HG03558 (cell line): ENCODE results near the gene ASPG.

Experiments used
- ATAC-seq: cut with Tn5 transposase; IDR thresholded peaks from one replicate; pipeline ENCODE4 v1.9.1; 2021; ENCODE audit warnings: moderate number of reproducible peaks; ENCODE audit not compliant: unreplicated experiment; ENCODE audit errors: extremely low read depth

Gene ASPG

DNA sequence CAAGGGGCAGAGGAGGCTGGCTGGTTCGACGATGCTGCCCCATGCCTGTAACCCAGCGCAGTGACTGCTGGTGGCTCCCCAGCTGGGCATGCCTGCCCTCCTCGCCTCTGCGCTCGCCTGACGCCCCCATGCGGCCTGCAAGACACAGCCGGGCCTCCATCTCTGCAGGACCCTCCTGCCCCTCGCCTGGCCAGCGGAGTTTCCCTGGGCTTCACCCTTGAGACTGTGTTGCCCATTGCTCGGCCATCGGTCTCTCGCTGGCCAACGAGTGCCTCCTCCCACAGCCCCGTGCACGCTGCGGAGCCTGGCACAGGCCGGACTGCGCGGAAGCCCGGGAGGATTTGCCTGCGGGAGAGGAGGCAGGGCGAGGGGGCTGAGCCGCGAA, 17.6 kb downstream of the ASPG start:
- no peak for ATAC-seq

- ATAC-seq = no peak
These were observed 18.1 kb downstream of the ASPG start for GRCh38 chr14:104103446-104104075.

- ATAC-seq = no peak
These were observed 18.8 kb downstream of the ASPG start for GRCh38 chr14:104104076-104104901.

DNA sequence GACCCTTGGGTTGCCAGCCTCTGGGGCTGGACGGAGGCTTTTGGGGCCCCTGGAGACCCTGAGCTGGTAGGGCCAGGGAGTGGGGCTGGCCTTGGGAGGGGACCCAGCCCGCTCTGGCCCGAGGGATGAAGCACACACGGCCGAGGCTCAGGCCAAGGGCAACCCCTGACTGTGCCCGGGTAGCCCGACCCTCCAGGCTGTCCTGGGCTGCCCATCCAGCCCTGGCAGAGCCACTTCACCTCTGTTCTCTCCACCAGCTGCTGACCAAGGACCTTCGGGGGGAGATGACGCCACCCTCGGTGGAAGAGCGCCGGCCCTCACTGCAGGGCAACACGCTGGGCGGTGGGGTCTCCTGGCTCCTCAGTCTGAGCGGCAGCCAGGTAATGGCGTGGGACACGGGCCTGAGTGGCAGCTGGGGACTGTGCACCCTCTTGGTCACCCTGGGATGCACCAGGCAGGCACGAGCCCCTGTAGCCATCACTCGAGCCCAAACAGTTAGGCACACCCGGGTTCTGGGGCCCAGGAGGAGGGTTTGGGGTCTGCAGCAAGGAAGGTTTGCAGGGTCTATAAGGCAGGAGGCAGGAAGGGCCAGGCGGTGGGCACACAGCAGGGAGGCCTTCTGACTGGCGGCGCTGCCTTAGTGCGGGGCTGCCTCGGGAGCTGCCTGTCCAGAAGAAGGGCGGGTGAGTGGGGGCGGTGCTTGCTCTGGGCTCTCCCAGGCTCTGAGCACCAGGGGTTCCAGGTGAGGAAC, 19.7 kb downstream of the ASPG start:
- no peak for ATAC-seq

DNA sequence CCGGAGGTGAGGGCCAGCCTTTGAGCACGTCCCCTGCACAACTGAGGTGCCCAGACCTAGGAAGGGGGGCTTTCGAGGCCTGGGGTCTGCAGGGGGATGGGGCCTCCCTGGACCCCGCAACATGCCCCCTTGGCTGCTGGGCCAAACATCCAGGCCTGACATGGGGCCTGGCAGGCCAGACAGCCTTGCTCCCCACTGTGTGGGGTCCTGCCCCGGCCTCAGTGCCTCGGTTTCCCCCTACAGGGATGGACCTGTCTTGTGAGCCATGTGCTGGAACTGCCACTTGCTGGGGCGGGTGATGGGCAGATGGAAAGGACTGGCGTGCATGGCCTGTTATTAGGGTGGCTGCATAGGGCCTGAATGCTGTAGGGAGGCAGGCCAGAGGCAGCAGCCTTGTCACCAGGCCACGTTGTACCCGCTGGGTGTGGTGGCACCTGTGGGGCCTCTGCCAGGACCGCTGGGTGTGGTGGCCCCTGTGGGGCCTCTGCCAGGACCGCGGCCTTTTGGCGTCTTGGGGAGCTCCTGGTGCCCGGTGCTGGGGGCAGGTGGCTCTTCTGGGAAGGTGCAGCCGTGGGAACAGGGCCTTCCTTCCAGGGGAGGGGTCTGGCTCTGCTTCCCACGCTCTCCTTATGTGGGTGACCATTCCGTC, 20.4 kb downstream of the ASPG start:
- no peak for ATAC-seq

GRCh38 chr14:104106471-104106991, 21.0 kb downstream of the ASPG start:
- ATAC-seq = no peak

DNA sequence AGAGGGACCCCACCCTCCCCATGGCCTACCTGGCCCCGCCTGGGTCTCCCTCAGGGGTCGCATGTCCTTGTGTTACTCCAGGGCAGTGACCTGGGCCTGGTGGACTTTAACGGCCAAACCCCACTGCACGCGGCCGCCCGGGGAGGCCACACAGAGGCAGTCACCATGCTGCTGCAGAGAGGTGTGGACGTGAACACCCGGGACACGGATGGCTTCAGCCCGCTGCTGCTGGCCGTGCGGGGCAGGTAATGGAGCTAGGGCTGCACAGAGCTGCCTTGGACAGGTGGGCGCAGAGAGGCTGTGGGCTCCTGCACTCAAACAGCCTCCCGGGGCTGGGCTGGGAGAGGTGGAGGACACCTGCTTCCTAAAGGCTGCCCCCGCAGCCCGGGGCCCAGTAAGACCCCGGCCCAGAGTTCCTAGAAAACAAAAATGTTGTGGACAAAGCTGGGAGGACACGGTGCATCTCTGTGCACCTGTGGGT, 21.6 kb downstream of the ASPG start:
- ATAC-seq = no peak

DNA sequence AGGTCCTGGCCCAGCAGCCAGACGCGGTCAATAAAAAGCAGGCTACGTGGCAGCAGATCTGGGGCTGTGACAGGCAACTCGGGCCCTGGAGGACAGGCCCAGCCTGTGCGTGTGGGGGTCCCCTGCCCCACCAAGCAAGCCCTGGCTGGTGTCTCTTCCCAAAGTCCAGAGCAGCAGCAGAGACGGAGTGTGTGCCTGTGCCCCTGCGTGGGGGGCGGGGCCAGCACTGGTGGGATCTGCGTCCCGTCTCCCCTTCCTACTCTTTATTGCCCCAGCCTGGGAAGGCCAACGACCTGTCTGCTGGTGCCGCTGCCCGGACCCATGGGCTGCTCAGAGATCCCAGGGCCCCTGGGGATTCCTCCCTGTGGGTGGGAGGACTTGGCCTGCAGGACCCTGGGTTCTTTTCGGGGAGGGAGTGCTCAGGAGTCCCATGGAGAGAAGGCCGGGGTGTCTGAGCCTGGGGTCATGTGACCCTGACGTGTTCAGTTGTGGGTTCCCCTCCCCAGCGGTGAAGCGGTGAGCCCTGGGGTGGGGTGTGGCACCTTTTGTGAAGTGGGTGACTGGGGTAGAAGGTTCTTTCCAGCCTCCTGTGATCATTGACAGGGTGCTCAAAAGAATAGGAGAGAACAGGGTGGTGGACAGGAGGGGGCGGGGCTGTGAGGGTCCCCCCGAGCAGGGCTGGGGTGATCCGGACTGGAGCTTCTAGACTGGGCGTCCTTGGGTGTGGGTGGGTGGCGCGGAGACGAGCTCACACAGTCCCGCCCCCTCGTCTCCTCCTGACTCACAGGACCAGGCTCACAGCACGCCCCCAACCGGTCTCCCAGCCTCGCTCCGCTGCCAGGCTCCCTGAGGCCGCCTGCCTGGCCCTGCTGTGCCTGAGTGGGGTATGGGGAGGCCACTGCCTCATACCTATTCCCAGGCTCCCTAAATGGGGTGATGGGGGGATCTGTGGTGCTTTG, 22.4 kb downstream of the ASPG start:
- ATAC-seq = no peak

DNA sequence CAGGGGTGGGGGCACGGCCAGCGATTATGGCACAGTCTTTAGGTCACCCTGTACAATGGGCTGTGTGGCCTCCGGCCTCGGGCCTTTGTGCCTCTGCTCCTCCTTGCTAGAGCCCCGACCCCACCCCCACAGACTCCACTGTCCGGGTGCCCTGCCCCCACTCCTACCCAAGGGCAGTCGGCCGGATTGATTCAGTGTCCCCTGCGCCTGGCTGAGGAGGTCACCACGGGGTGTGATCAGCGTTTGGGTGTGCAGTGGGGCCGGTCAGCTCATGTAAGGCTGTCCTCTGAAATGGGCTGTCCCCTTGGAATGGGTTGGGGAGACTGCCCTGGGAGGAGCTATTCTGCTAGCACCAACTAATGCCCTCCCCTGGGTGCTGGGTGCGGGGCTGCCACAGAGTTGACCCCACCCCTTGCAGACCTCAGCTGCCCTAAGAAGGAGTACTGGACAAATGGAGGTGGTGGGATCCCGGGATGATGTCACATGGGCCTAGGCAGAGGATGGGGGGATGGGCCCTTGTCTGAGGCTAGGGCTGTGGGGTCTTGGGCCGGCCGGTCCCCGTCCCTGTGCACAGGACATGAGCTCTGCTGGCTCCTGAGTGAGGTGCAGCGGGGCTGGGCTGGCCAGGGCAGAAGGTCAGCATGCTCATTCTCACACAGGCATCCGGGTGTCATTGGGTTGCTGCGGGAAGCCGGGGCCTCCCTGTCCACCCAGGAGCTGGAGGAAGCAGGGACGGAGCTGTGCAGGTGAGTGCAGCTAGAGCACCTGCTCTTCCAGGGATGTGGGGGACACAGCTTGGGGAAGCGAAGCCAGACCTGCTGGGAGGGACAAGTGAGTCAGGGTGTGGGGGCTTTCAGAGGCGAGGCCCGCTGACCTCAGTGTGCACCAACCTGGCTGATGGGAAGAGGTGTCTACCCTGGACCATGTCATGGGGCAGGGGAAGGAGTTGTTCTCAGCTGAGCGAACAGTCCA, 23.4 kb downstream of the ASPG start:
- ATAC-seq = no peak

DNA sequence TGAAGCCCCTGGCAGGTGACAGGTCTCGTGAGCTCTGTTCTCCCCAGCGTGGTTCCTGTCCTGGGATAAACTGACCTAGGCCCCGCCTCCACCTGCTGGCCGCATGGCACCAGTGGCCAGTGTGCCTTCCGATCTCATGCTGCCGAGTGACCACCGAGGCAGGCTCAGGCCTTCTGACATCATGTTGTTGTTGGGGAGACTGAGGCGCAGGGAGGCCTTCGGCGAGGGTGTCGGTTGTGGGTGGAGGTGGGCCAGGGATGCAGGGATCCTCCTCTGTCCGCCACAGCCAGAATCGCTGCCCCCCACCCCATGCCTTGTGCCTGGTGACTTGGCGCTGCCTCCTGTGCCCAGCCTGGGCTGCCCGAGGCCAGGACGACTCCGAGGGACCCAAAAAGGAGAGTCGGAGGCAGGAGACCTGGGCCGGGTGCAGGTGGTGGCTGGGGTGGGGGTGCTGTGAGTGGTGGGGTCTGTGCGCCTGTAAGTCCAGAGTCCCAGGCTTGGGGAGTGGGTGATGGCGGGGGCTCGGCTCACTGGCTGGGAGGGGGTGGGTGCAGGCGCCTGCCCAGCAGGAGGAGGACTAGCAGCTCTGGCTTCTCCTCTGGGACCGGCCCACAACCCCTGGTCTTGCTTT, 24.3 kb downstream of the ASPG start:
- no peak for ATAC-seq

GRCh38 chr14:104110491-104111209, 25.1 kb downstream of the ASPG start:
- ATAC-seq = no peak

DNA sequence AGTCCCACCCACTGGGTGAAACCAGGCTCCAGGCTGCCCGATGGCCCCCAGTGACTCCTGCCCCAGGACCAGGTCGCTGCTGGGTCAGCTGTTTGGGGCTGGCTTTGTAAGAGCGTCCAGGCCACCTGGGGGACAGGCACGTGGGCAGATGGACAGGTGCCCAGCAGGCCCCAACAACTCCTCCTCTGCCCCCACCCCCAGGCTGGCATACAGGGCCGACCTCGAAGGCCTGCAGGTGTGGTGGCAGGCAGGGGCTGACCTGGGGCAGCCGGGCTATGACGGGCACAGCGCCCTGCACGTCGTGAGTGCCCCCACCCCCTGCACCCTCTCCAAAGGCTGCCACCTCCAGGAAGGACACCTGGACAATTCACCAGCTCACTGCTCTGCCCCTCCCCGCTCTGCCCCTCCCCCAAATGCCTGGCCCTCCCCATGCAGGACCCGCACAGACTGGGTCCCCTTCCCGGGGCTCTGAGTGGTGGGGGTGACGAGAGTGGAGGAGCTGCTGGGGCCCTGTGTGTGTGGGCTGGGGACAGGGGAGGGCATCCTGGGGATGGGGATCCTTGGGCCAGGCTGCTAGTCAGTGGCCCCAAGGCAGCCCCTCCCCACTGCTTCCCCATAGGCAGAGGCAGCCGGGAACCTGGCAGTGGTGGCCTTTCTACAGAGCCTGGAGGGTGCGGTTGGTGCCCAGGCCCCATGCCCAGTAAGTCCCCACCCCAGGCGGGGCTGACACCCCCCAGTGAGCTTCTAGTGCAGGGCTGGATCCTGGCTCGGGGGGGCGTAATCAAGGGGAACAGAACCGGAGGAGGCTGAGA, 26.0 kb downstream of the ASPG start:
- ATAC-seq = no peak

- no peak for ATAC-seq
These were observed 26.6 kb downstream of the ASPG start for GRCh38 chr14:104112113-104112505.

DNA sequence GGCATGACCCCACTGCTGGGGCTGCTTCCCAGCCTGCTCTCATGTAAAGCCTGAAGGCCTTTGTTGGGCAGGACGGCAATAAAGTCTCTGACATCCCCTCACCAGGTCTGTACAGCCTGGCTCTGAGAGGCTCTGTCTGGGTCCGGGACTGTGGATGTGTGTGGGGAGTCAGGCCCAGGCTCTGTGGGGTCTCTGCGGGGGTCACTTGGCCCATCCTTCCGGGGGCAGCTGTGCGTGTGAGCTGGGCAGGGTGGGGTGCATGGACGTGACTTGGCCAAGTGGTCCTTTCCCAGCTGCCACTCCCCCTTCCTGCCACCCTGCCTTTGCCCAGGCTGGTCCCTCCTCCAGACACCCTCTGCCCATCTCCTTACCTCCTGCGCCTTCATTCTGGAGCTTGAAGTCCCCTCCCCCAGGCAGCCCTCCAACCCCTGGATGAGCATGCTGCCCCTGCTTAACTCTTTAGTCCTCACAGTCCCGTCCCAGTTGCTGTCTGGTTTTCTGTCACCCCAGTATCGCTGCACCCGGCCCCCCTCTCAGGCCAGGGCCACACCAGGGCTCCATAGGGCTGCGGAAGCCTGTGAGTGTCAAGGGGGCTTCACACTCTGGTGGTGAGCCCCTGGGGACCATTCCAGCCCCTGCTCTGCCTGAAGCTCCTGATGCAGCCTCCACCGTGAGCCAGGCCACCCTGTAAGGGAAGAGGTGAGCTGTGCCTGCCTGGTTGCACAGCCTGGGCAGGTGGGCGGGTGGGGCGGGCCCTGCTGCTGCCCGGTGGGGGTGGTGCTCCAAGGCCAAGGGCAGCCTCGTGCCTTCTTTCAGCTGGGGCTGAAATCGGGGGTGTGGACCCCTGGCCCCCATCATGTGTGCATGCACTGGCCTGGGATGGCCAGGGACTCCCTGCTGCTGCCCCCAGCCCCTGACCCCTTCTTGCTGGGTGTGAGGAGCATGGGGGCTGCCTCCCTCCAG, 27.4 kb downstream of the ASPG start:
- no peak for ATAC-seq
